ENCODE data around the gene TAC4.
A peak's percentile ranks its signal among the peaks of the same experiment; 100 is the strongest.

TAC4 gene

GRCh38 chr17:49798182-49798581 lies 49.7 kb downstream of the TAC4 start:
- DNase-seq = no peak

- DNase-seq = no peak
These were observed 52.5 kb downstream of the TAC4 start for GRCh38 chr17:49795372-49795771.

GRCh38 chr17:49793309-49793708 lies 54.6 kb downstream of the TAC4 start:
- no peak for DNase-seq

GRCh38 chr17:49789243-49789578 lies 58.7 kb downstream of the TAC4 start:
- DNase-seq = no peak

- peak; percentile 83 for DNase-seq
These were observed 59.2 kb downstream of the TAC4 start, which contains the start of gene KAT7 for GRCh38 chr17:49788478-49789242. Gene KAT7 (plus strand): TSS chr17:49788681. CDS start chr17:49788835, 154 bp downstream.
